ENCODE results near the gene CHRNA4. TPM values are rescaled to one million over a fixed set of nuclear protein-coding genes. Genes with fewer than 3 reads are reported as not detected.

The CHRNA4 gene
- total and polyA plus RNA-seq, 2 of the 13 experiments (the other 11 are each of a cell fraction or from before 2014, with no cell fraction given): not detected

DNA sequence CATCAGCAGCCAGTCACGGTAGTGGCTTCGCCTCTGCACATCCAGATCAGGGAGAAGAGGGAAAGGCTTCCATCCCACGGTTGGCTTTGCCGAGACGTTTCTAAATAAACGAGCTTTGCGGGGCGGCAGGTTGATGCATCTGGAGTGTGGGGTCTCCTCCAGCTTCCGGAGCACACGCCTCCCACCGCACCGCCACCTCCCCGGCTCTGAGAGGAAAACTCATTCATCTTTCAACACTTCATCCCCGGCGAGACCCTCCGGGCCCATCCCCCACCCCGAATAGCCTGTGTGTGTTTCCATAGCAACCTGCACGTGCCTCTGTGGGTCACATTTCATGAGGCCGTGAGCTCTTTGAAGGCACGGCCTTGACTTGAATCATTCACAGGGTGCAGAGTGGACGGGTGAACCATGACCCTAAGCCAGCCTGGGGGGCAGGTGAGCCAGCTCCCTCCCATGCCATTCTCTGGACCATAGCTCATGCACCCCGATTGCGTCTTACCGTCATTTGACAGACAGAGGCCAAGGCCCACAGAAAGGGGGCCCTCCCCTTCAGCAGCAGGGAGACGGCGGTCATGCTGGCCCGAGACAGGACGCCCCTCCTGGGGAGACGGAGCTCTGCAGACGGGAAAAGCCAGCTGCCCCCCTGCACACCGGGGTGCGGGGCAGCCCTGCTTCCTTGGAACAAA lies 16.2 kb upstream of the CHRNA4 start (continued):
- TF ChIP-seq ZSCAN31 (CRISPR knock-in tag; IDR thresholded peaks at IDR 0.05; ENCODE audit: low read depth) (no peak), ZNF138 (CRISPR knock-in tag; IDR thresholded peaks at IDR 0.05; ENCODE audit: low read depth) (no peak), RFX5 (IDR thresholded peaks at IDR 0.05; ENCODE audit: low read depth, low read length) (0 out of 2 replicates have a peak, but pooled peaks have one; percentile 6), HOXA3 (CRISPR knock-in tag; IDR thresholded peaks at IDR 0.05) (peak; percentile 45; the same call in 1 of the 2 replicates), ZNF251 (CRISPR knock-in tag; IDR thresholded peaks at IDR 0.05) (no peak), TOE1 (CRISPR knock-in tag; IDR thresholded peaks at IDR 0.05) (no peak), TAF1 (CRISPR knock-in tag; IDR thresholded peaks at IDR 0.05) (no peak), KLF12 (CRISPR knock-in tag; IDR thresholded peaks at IDR 0.05; ENCODE audit: borderline replicate concordance) (no peak), NR2F2 (IDR thresholded peaks at IDR 0.05; ENCODE audit: borderline replicate concordance, low read depth) (no peak), HMG20A (CRISPR knock-in tag; IDR thresholded peaks at IDR 0.05; ENCODE audit: borderline replicate concordance) (no peak), ARNT2 (CRISPR knock-in tag; IDR thresholded peaks at IDR 0.05; ENCODE audit: low read depth) (no peak), NCOR1 (IDR thresholded peaks at IDR 0.05; ENCODE audit: borderline replicate concordance, low read length) (no peak), SRSF9 (IDR thresholded peaks at IDR 0.05; ENCODE audit: borderline replicate concordance, insufficient read depth, low read depth, low read length, poor library complexity, severe bottlenecking) (no peak), NONO (IDR thresholded peaks at IDR 0.05) (no peak), NONO (CRISPR knock-in tag; conservative IDR thresholded peaks at IDR 0.05) (peak; percentile 60; the same call in 1 of the 2 replicates), HDAC1 (CRISPR knock-in tag; IDR thresholded peaks at IDR 0.05) (peak; percentile 44), ZNF337 (CRISPR knock-in tag; IDR thresholded peaks at IDR 0.05; ENCODE audit: borderline replicate concordance, low read depth) (no peak), SP4 (CRISPR knock-in tag; IDR thresholded peaks at IDR 0.05) (no peak), SP140L (CRISPR knock-in tag; IDR thresholded peaks at IDR 0.05; ENCODE audit: borderline replicate concordance) (no peak), ZNF781 (CRISPR knock-in tag; IDR thresholded peaks at IDR 0.05; ENCODE audit: borderline replicate concordance, not compliant biosample characterization) (no peak), ZSCAN12 (CRISPR knock-in tag; IDR thresholded peaks at IDR 0.05) (no peak)
- TF ChIP-seq, protein P1, sequence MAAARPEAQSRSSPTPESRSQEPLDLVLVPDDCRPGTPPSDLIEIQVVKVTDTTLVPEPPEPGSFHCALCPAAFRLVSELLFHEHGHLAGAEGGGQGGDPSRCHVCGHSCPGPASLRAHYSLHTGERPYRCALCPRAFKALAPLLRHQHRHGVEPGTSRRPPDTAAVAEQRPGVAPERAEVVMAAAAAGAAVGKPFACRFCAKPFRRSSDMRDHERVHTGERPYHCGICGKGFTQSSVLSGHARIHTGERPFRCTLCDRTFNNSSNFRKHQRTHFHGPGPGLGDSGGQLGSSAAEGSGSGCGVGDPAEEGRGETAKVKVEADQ (CRISPR knock-in tag; IDR thresholded peaks at IDR 0.05; ENCODE audit: borderline replicate concordance): no peak
- TF ChIP-seq, protein P2, sequence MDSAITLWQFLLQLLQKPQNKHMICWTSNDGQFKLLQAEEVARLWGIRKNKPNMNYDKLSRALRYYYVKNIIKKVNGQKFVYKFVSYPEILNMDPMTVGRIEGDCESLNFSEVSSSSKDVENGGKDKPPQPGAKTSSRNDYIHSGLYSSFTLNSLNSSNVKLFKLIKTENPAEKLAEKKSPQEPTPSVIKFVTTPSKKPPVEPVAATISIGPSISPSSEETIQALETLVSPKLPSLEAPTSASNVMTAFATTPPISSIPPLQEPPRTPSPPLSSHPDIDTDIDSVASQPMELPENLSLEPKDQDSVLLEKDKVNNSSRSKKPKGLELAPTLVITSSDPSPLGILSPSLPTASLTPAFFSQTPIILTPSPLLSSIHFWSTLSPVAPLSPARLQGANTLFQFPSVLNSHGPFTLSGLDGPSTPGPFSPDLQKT (CRISPR knock-in tag; IDR thresholded peaks at IDR 0.05; ENCODE audit: borderline replicate concordance): no peak
- TF ChIP-seq, protein P3, sequence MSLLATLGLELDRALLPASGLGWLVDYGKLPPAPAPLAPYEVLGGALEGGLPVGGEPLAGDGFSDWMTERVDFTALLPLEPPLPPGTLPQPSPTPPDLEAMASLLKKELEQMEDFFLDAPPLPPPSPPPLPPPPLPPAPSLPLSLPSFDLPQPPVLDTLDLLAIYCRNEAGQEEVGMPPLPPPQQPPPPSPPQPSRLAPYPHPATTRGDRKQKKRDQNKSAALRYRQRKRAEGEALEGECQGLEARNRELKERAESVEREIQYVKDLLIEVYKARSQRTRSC (CRISPR knock-in tag; IDR thresholded peaks at IDR 0.05; ENCODE audit: low read depth): no peak
- TF ChIP-seq, protein P4, sequence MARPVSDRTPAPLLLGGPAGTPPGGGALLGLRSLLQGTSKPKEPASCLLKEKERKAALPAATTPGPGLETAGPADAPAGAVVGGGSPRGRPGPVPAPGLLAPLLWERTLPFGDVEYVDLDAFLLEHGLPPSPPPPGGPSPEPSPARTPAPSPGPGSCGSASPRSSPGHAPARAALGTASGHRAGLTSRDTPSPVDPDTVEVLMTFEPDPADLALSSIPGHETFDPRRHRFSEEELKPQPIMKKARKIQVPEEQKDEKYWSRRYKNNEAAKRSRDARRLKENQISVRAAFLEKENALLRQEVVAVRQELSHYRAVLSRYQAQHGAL (CRISPR knock-in tag; IDR thresholded peaks at IDR 0.05; ENCODE audit: not compliant biosample characterization): no peak
- TF ChIP-seq, protein P5, sequence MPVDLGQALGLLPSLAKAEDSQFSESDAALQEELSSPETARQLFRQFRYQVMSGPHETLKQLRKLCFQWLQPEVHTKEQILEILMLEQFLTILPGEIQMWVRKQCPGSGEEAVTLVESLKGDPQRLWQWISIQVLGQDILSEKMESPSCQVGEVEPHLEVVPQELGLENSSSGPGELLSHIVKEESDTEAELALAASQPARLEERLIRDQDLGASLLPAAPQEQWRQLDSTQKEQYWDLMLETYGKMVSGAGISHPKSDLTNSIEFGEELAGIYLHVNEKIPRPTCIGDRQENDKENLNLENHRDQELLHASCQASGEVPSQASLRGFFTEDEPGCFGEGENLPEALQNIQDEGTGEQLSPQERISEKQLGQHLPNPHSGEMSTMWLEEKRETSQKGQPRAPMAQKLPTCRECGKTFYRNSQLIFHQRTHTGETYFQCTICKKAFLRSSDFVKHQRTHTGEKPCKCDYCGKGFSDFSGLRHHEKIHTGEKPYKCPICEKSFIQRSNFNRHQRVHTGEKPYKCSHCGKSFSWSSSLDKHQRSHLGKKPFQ (CRISPR knock-in tag; IDR thresholded peaks at IDR 0.05; ENCODE audit: insufficient replicate concordance): no peak
